Measurements from ENCODE around the gene VSTM4. TPM values are rescaled to one million over a fixed set of nuclear protein-coding genes. Genes with fewer than 3 reads are reported as not detected.

The VSTM4 gene
- total RNA-seq, 1 experiment from 2014 or later, result not detected

- Histone ChIP-seq H3K4me3 (no peak overlapping the region), H4K20me1 (ENCODE audit: insufficient read depth) (no peaks in the 10 kb centered on the region), H3K9me3 (ENCODE audit: insufficient read depth, low read depth) (no peaks in the 10 kb centered on the region), H3K9me2 (ENCODE audit: insufficient read depth) (no peaks in the 10 kb centered on the region), H3K79me2 (ENCODE audit: low read depth) (no peaks in the 10 kb centered on the region), H3K4me1 (replicated peaks; ENCODE audit: insufficient read depth) (no peaks in the 10 kb centered on the region), H3K4me2 (no peak overlapping the region), H2AFZ (no peak overlapping the region), H3K27ac (no peak overlapping the region), H3K36me3 (ENCODE audit: low read depth) (no peaks in the 10 kb centered on the region), H3F3A (ENCODE audit: insufficient read depth, low read depth) (no peaks in the 10 kb centered on the region), H3K27me3 (ENCODE audit: insufficient read depth, low read depth) (peaks cover 45% of the 10 kb centered on the region)
- intact Hi-C loops (cut with micrococcal nuclease; ENCODE audit: unreplicated experiment), result no loop called here
- BruUV-seq (replicated peaks), result no TSS peak
- ChIA-PET CTCF (no interaction called here), POLR2A (ENCODE audit: unreplicated experiment) (no interaction called here)
- TF ChIP-seq CTCF (conservative IDR thresholded peaks at IDR 0.05) (no peak), EZH2 (IDR thresholded peaks at IDR 0.05; ENCODE audit: low read depth) (no peak)
- DNase-seq, result no peak
Observed at GRCh38 chr10:49104323-49104722, 11.0 kb downstream of the VSTM4 start.

GRCh38 chr10:49103761-49104160 lies 11.6 kb downstream of the VSTM4 start:
- H4K20me1 ChIP-seq (ENCODE audit: insufficient read depth), result no peaks in the 10 kb centered on the region
- H2AFZ ChIP-seq, result no peak overlapping the region
- no peaks in the 10 kb centered on the region for H3K9me2 ChIP-seq (ENCODE audit: insufficient read depth)
- no peak overlapping the region for H3K4me3 ChIP-seq
- no peaks in the 10 kb centered on the region for H3K9me3 ChIP-seq (ENCODE audit: insufficient read depth, low read depth)
- no peaks in the 10 kb centered on the region for H3K4me1 ChIP-seq (replicated peaks; ENCODE audit: insufficient read depth)
- intact Hi-C loops (cut with micrococcal nuclease; ENCODE audit: unreplicated experiment), result no loop called here
- no TSS peak for BruUV-seq (replicated peaks)
- H3K36me3 ChIP-seq (ENCODE audit: low read depth), result no peaks in the 10 kb centered on the region
- TF ChIP-seq EZH2 (IDR thresholded peaks at IDR 0.05; ENCODE audit: low read depth), result no peak
- TF ChIP-seq CTCF (conservative IDR thresholded peaks at IDR 0.05), result no peak
- no peak overlapping the region for H3K27ac ChIP-seq
- no peak overlapping the region for H3K4me2 ChIP-seq
- peaks cover 45% of the 10 kb centered on the region for H3K27me3 ChIP-seq (ENCODE audit: insufficient read depth, low read depth)
- POLR2A ChIA-PET (ENCODE audit: unreplicated experiment), result no interaction called here
- DNase-seq, result no peak
- H3F3A ChIP-seq (ENCODE audit: insufficient read depth, low read depth), result no peaks in the 10 kb centered on the region
- CTCF ChIA-PET, result no interaction called here
- no peaks in the 10 kb centered on the region for H3K79me2 ChIP-seq (ENCODE audit: low read depth)

GRCh38 chr10:49099046-49099445 lies 16.3 kb downstream of the VSTM4 start:
- H3K9me2 ChIP-seq (ENCODE audit: insufficient read depth), result no peaks in the 10 kb centered on the region
- intact Hi-C loops (cut with micrococcal nuclease; ENCODE audit: unreplicated experiment), result no loop called here
- no peaks in the 10 kb centered on the region for H4K20me1 ChIP-seq (ENCODE audit: insufficient read depth)
- BruUV-seq (replicated peaks), result no TSS peak
- TF ChIP-seq EZH2 (IDR thresholded peaks at IDR 0.05; ENCODE audit: low read depth) (no peak), CTCF (conservative IDR thresholded peaks at IDR 0.05) (no peak)
- H3K4me2 ChIP-seq, result no peak overlapping the region
- no peak overlapping the region for H2AFZ ChIP-seq
- DNase-seq, result peak in 1 of 2 experiments; percentile 21
- H3K4me3 ChIP-seq, result no peak overlapping the region
- H3K9me3 ChIP-seq (ENCODE audit: insufficient read depth, low read depth), result no peaks in the 10 kb centered on the region
- H3F3A ChIP-seq (ENCODE audit: insufficient read depth, low read depth), result no peaks in the 10 kb centered on the region
- no peaks in the 10 kb centered on the region for H3K4me1 ChIP-seq (replicated peaks; ENCODE audit: insufficient read depth)
- no peaks in the 10 kb centered on the region for H3K79me2 ChIP-seq (ENCODE audit: low read depth)
- peaks cover 64% of the 10 kb centered on the region for H3K27me3 ChIP-seq (ENCODE audit: insufficient read depth, low read depth)
- no peak overlapping the region for H3K27ac ChIP-seq
- POLR2A ChIA-PET (ENCODE audit: unreplicated experiment), result no interaction called here
- CTCF ChIA-PET, result no interaction called here
- no peaks in the 10 kb centered on the region for H3K36me3 ChIP-seq (ENCODE audit: low read depth)

Data from PC-9 (cell line).